HG03342 (cell line): ENCODE results near the gene FAM222B.
A peak's percentile ranks its signal among the peaks of the same experiment; 100 is the strongest.
"Not testable (repeated sequence)": the region's sequence is repeated elsewhere in the genome, so short reads cannot be mapped to it uniquely, and the experiment has no call there.

ENCODE experiments used
- ATAC-seq: cut with Tn5 transposase; IDR thresholded peaks from one replicate; pipeline ENCODE4 v1.9.1; 2021; ENCODE audit warnings: mild to moderate bottlenecking, moderate library complexity; ENCODE audit not compliant: unreplicated experiment

The FAM222B gene

DNA sequence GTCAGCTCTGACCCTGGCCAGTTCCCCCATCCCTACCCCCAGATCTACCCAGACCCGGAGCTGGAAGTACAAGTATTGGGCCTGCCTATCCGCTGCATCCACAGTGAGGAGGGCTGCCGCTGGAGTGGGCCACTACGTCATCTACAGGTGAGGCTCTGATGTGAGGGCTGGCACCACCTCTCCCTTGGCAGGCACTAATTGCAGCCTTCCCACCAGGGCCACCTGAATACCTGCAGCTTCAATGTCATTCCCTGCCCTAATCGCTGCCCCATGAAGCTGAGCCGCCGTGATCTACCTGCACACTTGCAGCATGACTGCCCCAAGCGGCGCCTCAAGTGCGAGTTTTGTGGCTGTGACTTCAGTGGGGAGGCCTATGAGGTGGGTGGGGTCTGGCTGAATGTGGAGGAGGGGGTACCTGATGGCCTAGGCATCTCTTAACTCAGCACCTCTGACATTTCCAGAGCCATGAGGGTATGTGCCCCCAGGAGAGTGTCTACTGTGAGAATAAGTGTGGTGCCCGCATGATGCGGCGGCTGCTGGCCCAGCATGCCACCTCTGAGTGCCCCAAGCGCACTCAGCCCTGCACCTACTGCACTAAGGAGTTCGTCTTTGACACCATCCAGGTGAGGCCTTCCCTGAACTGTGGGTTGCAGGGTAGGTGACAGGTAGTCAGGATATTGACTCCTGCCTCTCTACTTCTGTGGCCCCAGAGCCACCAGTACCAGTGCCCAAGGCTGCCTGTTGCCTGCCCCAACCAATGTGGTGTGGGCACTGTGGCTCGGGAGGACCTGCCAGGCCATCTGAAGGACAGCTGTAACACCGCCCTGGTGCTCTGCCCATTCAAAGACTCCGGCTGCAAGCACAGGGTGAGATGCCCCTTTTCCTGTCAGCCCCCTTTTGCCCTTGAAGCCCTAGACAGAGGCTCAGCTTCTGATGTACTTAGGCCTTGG is 94.5 kb downstream of the FAM222B start:
- ATAC-seq, result no peak

DNA sequence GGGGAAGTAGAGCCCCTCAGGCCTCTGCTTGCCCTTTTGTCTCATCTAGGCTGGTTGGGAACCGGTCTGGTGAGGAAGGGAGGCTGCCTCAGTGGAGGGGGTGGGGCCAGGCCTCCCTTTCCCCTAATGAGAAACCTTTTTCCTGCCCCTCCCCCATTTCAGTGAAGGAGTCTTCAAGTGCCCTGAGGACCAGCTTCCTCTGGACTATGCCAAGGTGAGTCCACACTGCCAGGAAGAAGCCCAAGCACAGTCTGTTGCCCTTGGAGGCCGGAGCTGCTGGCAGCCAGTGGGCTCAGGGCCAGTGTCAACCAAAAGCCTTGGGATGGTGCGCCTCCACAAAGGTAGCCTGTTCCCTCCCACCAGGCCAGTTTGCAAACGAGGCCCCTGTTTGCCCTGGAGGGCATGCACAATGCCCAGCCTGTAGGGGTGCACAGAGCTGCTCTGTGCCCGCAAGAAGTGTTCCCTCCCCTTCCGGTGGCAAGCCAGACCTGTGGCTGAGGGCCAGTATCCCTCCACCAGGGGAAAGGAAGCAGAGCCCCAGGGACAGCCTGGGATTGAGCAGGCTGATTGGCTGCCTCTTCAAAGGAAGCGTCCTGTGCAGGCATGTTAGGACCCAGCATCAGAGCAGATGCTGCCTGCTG is 95.4 kb downstream of the FAM222B start:
- ATAC-seq, result no peak

DNA sequence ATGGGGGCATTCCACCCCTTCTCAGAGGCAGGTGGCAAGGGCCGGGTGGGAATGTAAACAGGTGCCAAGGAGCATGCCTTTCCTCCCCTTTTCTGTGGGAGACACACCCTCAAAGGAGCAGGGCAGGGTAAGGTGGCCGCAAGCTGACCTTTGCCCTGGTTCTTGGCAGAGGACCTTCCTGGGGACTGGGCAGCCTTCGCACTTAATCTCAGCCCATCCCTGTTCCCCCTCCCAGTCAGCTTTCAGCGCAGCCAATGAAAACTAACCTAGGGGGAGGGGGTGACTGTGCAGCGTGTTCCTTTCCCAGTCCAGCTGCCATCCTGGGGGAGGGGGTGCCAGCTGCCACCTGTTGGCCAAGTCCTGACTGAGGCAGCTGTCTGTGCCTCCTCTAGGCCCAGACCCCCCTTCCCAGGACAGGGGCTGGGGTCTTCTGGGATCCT is 96.0 kb downstream of the FAM222B start:
- ATAC-seq, result no peak

DNA sequence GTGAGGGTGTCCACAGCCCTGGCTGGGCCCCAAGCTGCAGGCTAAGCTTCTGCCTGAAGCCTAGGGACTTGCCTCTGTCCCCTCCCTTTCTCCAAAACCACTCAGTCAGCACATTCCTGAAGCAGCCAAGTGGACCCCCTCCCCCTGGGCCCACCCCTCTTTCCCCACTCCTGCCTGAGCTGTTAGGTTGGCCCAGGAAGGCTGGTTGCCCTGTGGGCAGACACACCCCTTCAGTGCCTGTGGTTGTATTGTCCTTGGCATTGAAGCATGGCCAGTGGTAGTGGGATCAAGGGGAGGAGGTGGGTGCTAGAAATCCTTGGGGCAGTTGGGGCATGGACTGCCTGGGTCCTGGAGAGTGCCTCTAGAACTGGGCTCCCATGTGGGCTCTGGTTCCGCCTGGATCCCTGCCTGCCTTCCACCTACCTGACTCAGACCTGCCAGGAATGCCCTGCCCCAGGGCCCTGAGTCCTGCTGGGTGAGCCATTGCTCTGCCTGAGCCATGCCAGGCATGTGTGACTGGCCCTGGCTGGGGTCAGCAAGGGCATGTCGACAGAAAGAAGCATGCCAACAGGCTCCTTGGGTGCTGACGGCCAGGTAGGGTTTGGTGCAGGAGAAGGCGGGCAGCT is 96.7 kb downstream of the FAM222B start:
- ATAC-seq, result no peak

DNA sequence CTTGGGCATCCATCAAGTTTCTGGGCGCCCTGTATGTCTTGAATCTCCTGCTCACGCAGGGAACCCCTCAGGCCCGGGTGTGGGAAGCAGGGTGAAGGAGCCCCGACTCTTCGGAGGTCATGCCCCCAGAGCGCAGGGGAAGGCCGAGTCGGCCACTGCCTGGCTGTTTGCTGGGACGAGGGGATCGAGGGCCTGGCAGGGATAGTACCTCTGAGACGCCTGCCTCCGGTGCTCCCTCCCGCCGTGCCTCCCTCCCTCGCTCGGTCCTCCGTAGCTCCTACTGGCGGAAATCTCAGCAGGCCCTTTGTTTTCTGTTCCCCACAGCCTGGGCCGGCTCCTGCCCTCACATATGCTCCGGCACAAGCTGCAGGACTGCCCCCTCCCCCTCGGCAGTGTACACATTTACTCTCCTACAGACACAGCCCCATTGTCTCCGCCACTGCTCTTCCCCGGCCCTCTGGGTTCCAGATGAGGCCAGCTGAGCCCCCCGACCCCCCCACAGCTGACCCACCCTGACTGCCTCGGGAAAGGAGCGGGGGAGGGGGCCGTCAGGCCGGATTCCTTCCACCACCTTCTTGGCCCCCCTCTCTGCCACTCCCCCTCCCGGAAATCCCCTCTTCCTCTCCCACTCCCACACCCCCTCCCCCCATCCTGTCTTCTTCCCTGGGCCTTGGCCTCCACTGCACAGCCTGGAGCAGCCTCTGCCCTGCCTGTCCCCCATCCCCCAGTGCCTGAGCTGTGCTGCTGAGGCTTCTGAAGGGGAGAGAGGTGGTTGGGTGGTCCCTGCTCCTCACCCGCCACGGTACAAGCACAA is 97.4 kb downstream of the FAM222B start:
- no peak for ATAC-seq

DNA sequence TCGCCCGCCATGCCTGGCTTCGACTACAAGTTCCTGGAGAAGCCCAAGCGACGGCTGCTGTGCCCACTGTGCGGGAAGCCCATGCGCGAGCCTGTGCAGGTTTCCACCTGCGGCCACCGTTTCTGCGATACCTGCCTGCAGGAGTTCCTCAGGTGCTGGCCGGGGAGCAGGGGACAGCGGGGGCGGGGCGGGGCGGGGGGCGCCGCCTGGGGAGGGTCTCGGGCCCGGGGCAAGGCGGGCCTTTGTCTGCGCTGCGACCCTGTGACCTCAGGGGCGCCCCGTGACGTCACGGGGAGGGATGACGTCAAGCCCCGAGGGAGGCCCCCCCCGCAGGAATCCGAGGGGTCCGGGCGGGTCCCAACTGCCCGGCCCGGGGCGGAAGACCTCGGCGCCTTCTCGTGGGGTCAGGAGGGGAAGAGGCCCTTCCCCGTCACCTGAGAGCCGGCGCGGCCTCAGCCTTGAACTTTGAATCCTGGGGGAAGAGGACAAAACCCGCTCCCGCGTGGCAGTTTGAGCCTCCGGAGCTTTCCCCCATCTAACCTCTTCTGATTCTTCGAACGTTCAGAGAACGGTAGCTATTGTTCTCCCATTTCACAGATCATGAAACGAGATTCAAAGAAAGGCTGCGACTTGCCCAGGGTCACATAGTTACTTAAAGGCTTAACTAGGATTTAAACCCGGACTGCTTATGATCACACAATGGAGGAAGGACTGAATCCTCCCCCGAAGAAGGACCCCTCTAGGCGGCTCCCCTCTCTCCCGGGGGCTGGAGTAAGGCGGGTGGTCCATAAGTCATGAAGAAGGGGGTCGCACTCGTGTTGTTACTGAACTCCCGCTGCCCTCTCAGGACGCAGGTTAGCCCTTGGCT is 98.3 kb downstream of the FAM222B start:
- peak; percentile 29 for ATAC-seq

DNA sequence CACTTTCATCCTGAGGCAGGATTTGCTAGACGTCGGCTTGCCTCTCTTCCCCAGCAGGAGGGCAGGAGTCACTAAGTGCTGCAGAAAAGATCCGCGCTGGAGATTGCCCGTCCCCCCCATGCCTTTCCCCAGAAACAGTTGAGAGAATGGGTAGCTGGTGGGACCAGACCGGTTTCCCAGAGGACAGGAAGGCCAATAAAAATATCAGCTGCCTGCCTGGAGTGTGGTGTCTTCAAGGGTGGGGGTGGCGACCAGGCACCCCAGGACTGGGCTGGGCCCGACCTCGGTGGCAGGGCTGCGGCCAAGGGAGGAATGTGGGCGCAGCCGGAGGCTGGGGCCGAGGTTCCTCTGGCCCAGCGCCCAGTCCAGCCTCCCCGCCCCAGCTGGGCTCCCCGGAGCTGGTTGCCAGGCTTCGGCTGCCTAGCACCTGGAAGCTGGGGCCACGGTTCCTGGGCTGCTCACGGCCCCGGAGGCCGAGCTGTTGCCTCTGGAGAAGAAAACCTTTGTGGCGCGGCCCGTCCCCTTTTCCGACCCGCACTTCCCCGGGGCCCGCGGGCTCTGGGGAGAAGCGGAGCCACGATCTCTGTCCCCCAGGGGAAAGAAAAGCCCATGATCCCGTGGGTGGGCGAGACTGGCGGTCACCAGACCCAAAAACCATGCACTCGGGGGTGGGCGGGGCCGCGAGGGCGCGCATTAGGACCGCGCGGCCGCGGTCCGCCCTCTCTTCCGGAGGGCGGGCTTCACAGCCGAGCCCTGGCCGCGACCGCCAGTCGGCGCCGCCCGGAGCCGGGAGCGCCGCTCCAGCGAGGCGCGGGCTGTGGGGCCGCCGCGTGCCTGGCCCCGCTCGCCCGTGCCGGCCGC is 99.1 kb downstream of the FAM222B start, which contains the start of gene TRAF4:
TSS of gene TRAF4 (plus strand) at position 769 of the 861 bp plus-strand sequence. CDS start 102 bp downstream, outside the sequence.
- ATAC-seq, result peak; percentile 60

DNA sequence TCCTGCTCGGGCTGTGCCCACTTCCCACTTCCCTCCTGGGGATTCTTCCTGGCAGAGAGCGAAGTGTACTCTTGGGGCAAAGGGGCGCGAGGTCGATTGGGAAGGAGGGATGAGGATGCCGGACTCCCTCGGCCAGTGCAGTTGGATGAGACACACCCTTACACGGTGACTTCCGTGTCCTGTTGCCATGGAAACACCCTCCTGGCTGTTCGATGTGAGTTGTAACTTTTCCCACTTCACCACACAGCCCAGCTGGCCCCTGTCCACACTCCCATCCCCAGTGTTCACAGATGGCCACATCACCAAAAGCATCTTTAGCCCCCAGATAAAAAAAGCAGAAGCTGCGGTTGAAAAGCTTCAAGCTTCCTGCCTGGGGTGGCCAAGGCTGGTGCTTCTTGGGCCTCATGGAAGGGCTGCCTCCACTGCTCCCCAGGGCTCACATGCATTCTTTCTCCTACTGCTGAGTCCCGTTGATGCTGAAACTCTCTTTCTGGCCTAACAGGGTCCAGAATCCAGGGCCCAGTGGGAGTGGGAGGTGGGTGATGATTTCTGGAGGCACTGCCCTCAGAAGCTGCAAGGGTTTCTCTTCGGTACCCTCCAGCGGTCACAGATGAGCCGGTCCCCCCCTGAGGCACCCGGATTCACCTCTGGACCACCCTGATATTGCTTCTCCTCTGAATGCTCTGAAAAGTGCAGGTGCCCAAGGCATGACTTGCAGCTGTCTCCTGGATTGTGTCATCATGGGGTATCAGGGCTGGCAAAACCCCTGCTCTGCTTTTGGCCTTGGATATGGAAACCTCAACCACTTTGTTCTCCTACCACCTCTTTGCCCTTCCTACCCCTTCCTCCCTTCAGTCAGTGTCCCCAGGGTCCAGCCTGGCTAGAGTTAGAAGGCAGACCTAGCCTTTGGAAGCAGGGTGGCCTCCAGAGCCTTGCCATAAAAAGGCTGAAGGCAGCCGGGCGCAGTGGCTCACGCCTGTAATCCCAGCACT is 100.9 kb downstream of the FAM222B start:
- ATAC-seq, result no peak

DNA sequence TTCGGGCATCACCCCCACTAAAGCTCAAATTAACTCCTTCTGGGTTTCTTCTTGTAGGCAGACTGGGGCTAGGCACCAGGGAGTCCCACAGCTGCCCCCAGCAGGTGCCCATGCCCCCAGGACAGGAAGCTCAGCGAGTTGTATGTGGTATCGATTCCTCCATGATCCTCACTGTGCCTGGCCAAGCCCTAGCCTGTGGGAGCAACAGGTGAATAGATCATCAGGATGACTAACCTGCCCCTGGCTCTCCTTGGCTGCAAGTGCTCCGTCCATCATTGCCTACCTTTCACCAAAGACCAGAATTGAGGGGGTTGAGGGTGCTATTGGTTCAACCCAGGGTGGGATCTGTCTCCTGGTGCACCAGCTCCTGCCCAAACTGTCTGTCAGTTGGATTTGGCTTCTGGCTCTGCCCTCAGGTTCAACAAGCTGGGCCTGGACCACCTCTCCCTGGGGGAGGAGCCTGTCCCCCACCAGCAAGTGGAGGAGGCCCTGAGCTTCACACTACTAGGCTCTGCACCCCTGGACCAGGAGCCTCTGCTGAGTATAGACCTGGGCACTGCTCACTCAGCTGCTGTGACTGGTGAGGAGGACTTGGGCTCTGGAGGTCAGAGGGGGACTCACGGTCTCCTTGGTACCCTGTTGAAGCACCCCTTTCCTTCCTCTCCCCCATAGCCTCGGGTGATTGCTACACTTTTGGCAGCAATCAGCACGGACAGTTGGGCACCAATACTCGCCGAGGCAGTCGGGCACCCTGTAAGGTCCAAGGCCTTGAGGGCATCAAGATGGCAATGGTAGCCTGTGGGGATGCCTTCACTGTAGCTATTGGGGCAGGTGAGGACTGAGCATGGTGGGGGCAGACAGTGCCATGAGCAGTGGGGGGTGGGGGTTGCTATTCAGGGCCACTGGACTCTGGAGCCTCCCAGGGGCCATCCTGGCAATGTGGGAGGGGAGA is 101.9 kb downstream of the FAM222B start:
- no peak for ATAC-seq

DNA sequence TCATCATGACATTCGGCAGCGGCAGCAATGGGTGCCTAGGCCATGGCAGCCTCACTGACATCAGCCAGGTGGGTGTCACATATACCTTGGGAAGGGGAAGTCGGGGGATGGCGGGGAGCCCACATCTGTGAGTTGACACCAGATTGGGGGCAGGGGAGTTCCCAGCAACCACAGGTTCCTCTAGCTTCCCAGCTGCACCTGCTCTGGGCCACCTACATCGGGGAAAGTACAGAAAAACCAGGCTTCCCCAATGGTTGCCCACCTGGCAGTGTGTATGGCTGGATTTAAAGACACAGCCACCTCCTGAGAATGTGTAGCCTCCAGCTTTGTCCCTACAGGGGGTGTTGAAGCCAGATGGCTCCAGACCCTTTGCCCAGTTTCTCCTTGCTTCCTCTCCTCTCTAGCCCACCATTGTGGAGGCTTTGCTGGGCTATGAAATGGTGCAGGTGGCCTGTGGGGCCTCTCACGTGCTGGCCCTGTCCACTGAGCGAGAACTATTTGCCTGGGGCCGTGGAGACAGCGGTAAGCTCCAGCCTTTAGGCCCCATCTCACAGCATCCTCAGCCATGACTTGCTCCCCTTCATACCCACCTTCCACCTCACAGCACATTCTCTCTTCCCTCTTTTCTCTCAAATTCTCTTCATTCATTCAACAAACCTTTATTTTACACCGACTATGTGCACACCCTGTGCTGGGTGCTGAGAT is 103.8 kb downstream of the FAM222B start:
- ATAC-seq, result no peak

DNA sequence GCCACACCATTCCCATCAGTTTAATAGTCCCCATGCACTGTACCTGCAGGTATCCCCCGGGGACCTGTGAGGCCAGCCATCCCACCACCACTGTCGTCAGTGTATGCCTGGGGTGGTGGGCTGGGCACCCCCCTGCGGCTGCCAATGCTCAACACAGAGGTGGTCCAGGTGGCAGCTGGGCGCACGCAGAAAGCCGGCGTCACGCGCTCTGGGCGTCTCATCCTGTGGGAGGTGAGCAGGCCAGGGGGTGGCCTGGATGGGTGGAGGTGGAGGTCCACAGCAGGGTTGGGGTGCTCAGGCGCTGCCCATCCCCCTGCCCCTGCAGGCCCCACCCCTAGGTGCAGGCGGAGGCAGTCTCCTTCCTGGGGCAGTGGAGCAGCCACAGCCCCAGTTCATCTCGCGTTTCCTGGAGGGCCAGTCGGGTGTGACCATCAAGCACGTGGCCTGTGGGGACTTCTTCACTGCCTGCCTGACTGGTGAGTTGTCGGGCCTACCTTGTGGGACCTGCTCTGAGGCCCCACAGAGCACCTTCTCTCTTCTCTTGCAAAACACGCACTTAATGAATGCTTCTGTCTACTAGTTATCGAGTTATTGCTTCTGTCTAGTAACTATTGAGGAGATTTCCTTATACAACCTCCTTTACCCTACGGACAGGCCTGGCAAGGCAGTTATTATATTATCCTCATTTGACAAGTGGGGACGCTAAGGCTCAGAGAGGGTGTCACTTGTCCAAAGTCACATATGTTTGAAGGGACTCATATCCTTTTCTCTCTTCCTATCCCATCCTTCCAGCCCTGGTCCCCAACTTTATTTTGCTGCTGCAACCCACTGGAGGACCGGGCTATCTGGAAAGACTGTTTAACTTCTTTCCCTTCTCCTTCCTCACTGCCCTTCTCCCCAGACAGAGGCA is 104.6 kb downstream of the FAM222B start:
- peak; percentile 51 for ATAC-seq

DNA sequence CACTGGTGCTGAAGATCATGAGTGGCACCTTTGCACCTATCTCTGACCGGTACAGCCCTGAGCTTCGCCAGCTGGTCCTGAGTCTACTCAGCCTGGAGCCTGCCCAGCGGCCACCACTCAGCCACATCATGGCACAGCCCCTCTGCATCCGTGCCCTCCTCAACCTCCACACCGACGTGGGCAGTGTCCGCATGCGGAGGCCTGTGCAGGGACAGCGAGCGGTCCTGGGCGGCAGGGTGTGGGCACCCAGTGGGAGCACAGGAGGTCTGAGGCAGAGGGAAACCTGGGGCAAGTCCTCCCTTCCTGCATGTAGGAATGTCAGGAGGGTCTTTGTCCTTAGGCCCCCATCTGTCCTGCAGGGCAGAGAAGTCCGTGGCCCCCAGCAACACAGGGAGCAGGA is 105.3 kb downstream of the FAM222B start:
- no peak for ATAC-seq

DNA sequence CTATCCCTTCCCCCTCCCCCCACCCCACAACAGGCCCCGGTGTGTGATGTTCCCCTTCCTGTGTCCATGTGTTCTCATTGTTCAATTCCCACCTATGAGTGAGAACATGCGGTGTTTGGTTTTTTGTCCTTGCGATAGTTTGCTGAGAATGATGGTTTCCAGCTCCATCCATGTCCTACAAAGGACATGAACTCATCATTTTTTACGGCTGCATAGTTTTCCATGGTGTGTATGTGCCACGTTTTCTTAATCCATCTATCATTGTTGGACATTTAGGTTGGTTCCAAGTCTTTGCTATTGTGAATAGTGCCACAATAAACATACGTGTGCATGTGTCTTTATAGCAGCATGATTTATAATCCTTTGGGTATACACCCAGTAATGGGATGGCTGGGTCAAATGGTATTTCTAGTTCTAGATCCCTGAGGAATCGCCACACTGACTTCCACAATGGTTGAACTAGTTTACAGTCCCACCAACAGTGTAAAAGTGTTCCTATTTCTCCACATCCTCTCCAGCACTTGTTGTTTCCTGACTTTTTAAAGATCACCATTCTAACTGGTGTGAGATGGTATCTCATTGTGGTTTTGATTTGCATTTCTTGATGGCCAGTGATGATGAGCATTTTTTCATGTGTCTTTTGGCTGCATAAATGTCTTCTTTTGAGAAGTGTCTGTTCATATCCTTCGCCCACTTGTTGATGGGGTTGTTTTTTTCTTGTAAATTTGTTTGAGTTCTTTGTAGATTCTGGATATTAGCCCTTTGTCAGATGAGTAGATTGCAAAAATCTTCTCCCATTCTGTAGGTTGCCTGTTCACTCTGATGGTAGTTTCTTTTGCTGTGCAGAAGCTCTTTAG is 106.4 kb downstream of the FAM222B start:
- ATAC-seq, result not testable (repeated sequence)

DNA sequence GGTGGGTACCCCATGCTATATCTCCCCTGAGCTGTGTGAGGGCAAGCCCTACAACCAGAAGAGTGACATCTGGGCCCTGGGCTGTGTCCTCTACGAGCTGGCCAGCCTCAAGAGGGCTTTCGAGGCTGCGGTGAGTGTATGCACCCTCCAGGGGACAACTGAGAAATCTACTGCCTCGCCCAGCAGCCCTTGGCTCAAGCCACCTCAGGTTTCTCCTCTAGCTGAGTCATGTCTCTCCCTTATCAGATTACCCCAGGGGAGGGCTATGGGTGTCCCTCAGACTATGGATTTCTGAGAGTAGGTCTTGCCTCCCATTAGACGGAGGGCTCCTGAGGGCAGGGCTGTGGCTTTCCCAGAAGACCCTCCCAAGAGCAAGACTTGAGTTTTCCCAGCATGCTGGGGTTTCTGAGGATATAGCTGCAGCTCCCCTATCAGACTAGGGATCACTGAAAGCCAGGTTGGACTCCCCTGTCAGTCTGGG is 107.3 kb downstream of the FAM222B start:
- ATAC-seq, result no peak
